HG03520 (cell line): Measurements from ENCODE around the gene IKZF1.

Experiments used
- ATAC-seq: cut with Tn5 transposase; IDR thresholded peaks from one replicate; pipeline ENCODE4 v1.9.1; 2021; ENCODE audit warnings: mild to moderate bottlenecking, moderate library complexity; ENCODE audit not compliant: unreplicated experiment

The IKZF1 gene

GRCh38 chr7:50351267-50351666, 46.8 kb downstream of the IKZF1 start:
- no peak for ATAC-seq

- peak; percentile 89 for ATAC-seq
These were observed 47.8 kb downstream of the IKZF1 start for GRCh38 chr7:50352282-50352681.

- no peak for ATAC-seq
These were observed 48.2 kb downstream of the IKZF1 start for GRCh38 chr7:50352751-50353150.

DNA sequence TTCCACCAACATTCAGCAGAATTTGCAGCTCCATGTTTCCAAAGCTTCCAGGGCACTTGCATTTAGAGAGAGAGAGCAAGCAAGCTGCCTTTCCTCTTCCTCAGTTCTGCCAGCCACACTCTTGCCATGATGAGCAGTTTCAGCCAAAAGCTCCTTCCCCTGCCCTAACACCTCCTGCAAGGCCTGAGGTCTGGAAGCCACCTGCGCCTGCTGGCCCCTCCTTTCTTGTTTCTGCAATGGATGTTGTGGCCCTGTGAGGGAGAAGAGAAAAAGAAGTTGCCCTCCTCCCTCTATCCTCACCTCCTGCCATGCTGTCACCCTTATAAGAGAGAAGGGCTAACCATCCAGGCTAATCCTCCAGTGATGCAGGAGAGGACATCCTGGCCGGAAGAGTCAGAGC, 48.7 kb downstream of the IKZF1 start:
- no peak for ATAC-seq

DNA sequence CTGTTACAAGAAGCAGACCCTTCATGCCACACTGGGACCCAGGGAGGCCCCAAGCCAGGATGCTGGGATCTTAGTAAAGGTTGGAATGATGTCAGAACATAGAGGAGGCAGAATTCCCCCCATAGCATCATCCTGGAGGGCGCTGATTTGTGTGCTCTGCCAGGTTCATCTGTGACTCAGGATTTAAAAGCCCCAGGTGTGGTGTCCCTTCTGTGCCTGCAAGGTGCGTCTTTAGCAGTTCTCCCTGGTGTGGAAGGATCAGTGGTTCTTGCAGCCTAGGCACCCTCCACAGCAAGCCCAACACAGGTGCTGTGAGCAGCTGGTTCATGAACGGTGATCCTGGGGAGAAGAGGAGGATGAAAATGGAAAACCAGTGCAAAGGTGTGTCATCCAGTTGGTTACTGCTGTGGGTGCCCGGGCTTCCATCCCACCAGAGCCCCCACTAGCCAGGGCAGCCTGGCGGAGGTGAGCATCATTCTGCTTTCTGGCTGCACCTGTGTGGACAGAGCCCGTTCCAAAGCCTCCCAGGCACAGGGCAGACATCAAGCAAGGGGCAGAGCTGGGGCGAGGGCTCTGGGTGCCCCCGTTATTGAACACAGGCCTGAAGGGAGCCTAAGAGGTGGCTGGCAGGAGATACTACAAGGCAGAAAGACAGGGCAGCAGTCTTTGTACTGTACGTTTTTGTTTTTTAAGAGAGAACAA, 49.5 kb downstream of the IKZF1 start:
- ATAC-seq: no peak

DNA sequence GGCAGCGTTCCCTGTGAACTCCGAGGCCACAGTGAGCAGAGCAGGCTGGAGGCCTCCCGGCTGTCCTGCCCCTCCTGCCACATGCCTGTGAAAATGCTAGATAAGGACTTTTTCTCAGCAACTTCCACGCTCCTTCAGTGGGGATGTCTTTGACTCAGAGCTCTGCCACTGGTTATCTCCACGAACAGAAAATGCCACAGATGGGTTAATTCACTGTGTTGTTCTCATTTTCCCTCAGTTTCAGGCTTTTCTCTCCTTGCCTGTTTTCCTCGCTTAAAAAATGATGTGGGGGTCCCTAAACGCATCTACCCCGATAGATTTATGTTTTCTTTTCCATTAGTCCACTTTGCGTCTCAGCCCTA, 51.3 kb downstream of the IKZF1 start:
- no peak for ATAC-seq

- ATAC-seq: no peak
These were observed 51.9 kb downstream of the IKZF1 start for GRCh38 chr7:50356212-50356944.

DNA sequence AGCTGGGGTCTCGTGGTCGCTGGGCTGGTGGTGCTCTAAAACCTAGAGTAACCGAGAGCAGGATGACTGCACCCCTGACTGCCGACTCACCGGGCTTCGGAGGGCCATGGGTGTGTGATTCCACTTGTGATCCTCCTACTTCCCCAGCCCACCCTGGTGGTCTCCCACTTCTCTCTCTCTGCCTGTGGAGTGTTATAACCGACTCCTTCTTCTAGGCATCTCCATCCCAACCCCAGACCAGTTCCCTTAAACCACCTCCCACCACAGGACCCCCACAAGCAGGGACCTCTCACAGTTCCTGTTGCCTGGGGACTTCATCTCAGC, 52.4 kb downstream of the IKZF1 start:
- no peak for ATAC-seq

GRCh38 chr7:50357426-50357825, 52.9 kb downstream of the IKZF1 start:
- no peak for ATAC-seq

DNA sequence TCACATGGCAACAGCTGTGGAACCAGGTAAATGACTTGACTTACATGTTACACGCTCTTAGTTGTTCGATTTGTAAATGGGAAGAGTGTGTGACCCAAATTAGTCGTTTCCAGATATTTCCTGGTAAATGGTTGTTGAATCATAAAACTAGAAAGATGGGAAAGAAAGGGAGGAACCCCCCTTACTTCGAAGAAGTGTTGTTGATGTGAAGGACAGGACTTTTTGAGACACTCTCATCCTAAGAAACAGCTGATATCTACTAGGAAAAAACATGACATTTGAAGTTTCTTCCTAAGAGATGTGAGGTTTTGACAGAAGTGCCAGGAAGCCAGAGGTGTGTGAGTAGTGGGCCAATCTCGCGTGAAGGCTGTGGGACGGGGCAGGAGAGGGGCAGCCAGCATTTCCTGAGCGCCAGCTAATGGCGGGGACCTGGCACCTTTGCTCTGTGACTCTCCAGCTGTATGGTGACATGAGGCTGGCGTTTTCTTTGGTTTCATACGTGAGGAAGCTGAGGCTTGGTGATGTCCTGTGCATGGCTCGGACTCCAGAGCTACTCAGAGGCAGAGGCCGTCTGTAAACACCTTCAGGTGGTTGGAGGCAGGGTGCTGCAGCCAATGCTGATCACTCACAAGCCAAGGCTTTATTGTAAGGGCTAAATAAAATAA, 53.7 kb downstream of the IKZF1 start:
- no peak for ATAC-seq

- ATAC-seq: no peak
These were observed 54.3 kb downstream of the IKZF1 start for GRCh38 chr7:50358779-50359178.

DNA sequence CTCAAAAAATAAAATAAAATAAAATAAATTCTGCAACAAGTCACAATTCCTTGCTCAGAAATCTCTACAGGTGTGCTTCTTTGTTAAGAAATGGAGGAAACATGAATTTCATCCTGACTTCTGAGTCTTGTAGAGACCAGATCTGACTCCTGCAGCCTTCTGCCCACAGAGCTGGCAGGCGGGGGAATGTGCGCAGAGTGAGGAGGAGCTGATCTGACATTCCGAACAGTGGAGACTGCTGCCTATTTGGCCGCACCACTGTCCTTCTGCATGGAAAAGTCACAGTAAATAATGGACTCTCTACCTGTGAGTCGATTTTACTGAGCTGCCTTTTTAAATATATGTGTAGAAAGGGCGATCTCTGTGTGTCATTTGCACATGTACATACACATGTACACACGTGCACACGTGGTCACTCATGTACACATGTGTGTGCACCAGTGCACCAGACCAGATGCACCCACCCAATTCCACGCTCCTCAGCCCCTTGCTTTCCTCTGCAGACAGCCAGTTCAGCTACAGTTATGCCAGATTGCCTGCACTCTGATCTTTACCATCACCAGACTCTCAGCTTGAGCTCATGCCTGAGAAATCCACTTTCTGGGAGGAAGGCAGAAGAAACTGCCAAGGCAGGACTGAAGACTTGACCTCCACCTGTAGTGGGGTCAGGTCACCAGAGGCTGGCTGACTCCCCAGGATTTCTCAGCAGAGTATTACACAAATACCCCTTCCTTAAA, 54.9 kb downstream of the IKZF1 start:
- ATAC-seq: no peak

DNA sequence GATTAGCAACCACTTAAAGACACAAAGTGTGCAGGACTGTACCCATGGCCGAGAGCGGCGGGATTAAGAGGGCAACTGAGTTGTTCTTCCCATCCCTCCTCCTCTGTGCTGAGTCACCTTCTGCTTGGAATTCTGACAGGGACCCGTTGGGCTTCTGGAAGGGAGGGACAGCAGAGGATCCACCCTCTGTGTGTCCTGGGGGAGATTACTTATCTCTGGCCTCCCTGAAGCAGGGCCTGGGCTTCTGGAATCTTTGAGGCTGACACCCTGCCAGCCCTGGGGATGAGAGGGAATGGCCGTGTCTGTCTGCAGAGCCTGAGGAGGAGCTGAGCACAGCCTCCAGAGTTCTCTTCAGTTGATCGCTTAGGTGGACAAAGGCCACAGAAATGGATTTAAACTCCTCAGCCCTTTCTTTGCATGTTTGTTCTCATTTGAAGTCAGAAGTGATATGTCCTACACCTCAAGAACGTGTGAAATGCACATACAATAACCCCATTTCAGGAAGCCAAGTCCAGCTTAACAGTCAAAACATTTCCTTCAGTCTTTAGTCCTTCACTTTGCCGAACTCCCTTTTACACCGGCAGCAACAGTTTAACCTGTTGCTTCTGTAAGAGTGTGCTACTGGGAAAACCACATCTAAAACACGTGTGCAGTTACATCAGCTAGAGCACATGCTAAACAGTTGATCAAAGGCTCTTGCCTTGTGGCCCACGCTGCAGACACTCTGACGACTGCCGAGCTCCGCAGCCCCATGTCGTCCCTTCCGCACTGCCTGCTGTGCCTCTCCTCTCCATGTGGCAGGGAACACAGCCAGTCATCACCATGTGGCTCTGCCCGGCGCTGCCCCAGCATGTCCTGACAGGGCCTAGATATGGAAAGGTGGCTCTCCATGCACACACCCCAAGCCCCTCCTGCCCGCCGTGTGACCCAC, 55.7 kb downstream of the IKZF1 start:
- ATAC-seq: no peak

DNA sequence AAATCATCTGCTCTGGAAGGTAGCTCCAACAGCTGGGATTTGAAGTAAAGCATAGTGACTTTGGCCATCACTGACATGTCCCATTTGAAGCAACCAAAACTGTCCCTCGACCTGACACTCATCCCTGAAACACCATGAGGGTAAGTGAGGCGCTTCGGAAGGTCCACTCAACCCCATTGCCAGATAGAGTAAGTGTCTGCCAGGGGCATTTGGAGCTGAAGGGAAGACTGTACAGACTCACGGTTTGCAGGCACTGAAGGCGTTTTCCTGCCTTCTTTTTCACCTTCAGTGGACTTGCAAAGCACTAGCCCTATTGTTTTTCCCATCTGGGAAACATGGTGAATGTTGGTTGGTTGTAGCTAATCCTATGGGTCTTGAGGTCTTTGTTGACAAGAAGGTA, 57.6 kb downstream of the IKZF1 start:
- ATAC-seq: no peak

DNA sequence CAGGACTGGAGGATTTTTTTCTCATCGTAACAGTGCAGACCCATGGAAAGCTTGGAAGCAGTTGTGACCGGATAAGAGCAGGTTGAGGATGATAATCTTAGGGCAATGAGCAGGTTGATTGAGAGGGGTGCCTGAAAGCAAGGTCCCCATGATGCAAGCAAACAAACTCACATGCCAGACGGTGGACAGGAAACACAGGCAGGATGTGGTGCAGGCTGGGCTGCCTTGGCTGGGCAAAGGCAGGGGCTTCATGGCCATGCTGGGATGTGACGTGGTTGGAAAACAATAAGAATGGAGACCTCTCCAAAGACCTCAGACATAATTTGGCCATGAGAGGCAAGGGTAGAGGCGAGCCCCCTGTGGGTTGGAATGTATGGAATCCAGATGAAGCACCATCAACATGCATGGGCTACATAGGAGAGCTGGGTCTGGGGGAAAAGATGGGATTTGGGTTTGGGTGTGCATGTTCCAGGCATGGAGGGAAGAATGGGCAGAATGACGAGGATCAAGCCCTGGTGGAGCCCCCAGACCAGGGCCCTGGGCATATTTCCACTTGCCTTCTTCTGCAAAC, 58.3 kb downstream of the IKZF1 start:
- no peak for ATAC-seq

DNA sequence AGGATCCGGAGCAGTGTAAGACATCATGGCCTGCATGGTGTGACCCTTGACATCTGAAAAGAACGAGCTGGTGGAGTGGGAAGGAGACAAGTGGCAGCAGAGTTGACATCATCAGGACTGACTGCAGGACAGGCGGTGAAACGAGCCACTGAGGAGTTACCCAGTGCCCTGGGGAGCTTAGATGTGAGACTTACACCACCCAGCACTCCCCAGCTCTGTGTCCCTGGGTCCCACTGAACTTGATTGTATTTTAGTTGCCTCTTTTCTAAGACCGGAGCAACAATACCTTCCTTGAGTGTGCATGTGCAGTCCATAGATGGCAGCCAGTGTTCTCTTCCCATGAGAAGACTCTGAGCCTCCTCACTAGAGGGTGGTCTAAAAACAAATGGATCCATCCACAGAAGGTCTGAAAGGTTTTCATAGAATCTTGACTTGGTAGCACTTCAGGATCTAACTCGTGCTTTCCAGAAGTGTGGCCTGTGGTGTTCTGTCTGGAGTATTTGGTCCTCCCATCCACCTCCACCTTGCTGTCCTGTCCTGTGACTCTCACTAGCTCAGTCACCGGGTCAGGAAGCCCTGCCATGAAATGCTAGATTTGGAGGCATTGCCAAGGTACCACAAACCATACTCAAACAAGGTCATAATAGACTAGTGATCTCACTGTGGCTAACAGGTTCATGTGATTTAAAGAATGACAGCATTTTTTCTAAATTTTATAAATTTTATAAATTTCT, 59.0 kb downstream of the IKZF1 start:
- ATAC-seq: no peak

GRCh38 chr7:50364645-50365044, 60.1 kb downstream of the IKZF1 start:
- no peak for ATAC-seq

DNA sequence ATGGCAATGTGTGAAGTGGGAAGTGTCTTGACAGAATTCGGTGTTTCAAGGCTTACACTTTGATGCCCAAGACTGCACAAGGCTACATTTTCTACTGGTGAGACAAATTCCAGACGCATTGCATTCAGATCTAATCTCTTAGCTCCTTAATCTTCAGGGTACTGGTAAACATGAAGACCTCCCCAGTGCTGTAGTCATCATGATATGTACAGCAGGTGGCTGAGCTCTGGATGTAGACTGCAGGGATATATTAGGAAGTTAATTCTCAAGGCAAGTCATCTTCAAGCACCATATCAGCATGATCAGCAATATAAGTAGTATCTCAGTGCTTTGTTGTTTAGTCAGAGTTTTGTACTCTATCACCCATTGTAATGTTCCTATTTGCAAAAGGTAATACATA, 61.8 kb downstream of the IKZF1 start:
- ATAC-seq: no peak

DNA sequence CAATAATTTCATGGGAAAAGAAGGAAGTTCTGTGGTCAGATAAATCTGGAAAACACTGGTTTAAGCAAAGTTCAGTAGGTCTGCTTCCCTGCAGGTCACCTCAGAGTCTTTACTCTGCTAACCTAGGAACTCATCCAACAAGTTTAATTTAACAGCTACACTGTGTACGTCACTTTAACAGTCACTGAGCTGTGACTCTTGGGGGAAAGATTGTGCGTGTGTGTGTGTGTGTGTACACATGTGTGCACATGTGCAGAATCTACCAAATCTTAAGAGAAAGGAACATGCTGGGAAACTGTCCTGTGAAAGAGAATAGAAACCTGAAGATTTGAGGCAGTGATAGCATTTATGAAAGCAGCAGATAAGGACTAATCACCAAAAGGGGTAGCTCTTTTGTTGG, 62.6 kb downstream of the IKZF1 start:
- no peak for ATAC-seq

- ATAC-seq: no peak
These were observed 63.1 kb downstream of the IKZF1 start for GRCh38 chr7:50367570-50367969.
